Measurements from ENCODE around the gene COA7. TPM values are rescaled to one million over a fixed set of nuclear protein-coding genes. Genes with fewer than 3 reads are reported as not detected.

Gene COA7
- total RNA-seq, 4 donors from 2014 or later, result 5.7 to 14.8 (median 12.7) TPM

DNA sequence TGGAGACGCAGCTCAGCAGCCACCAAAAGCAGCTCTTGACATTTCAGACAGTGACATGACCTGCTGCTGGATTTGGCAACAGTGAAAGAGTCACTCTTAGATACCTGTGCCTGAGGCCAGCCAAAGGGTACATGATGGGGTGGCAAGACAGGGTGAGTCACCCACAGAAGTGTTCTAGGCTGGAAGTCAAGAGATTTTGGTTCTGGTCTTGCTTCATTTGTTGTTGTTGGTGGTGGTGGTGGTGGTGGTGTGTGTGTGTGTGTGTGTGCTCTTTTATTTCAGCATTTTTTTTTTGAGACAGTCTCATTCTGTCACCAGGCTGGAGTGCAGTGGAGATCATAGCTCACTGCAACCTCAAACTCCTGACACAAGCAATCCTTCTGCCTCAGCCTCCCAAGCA lies 39.4 kb downstream of the COA7 start:
- H3K27ac ChIP-seq, result no peak overlapping the region
- WGBS, result 75% methylated on average over 1 of the region's 1 CpG

DNA sequence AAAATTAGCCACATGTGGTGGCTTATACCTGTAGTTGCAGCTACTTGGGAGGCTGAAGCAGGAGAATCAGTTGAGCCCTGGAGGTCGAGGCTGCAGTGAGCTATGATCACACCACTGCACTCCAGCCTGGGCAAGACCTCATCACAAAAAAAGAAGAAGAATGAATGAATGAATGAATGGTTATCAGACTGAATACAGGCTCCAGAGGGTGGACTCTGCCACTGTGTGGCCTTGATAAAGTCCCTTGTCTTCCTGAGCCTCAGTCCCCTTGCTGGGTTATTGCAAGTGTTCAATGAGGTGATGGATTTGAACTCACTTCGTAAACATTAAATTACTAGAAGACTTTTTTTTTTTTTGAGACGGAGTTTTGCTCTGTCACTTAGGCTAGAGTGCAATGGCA lies 40.4 kb downstream of the COA7 start:
- Histone ChIP-seq H3K27me3 (no peaks in the 10 kb centered on the region), H3K4me1 (no peaks in the 10 kb centered on the region), H3K9me3 (no peaks in the 10 kb centered on the region), H3K4me3 (no peak overlapping the region), H3K36me3 (no peaks in the 10 kb centered on the region), H3K27ac (no peak overlapping the region)
- TF ChIP-seq POLR2AphosphoS5 (IDR thresholded peaks at IDR 0.05) (no peak), EP300 (IDR thresholded peaks at IDR 0.05) (no peak), POLR2A (IDR thresholded peaks at IDR 0.05) (no peak)
- TF ChIP-seq, protein P1, sequence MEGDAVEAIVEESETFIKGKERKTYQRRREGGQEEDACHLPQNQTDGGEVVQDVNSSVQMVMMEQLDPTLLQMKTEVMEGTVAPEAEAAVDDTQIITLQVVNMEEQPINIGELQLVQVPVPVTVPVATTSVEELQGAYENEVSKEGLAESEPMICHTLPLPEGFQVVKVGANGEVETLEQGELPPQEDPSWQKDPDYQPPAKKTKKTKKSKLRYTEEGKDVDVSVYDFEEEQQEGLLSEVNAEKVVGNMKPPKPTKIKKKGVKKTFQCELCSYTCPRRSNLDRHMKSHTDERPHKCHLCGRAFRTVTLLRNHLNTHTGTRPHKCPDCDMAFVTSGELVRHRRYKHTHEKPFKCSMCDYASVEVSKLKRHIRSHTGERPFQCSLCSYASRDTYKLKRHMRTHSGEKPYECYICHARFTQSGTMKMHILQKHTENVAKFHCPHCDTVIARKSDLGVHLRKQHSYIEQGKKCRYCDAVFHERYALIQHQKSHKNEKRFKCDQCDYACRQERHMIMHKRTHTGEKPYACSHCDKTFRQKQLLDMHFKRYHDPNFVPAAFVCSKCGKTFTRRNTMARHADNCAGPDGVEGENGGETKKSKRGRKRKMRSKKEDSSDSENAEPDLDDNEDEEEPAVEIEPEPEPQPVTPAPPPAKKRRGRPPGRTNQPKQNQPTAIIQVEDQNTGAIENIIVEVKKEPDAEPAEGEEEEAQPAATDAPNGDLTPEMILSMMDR (IDR thresholded peaks at IDR 0.05), result no peak
- no peak for DNase-seq (ENCODE audit: low spot score in 2 of 2)
- WGBS, result 89% methylated on average over 3 of the region's 3 CpGs

More for the DNA sequence above, 39.4 kb downstream of the COA7 start:
- TF ChIP-seq POLR2A (IDR thresholded peaks at IDR 0.05) (no peak), POLR2AphosphoS5 (IDR thresholded peaks at IDR 0.05) (no peak)
- TF ChIP-seq, protein P1 (IDR thresholded peaks at IDR 0.05), result no peak
- Histone ChIP-seq H3K36me3 (no peaks in the 10 kb centered on the region), H3K4me1 (no peaks in the 10 kb centered on the region), H3K4me3 (no peak overlapping the region), H3K27me3 (no peaks in the 10 kb centered on the region), H3K9me3 (no peaks in the 10 kb centered on the region)
- DNase-seq (ENCODE audit: low spot score in 2 of 2), result no peak

DNA sequence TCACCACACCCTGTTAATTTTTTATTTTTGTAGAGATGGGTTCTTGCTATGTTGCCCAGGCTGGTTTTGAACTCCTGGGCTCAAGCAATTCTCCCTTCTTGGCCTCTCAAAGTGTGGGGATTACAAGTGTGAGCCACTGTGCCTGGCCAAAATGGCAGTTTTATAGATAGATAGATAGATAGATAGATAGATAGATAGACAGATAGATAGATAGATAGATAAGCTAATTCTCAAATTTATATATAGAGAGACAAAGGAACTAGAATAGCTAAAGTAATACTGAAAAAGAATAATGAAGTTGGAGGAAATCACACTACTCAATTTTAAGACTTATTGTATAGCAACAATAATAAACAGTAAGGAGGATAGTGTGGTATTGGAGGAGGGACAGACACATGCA lies 44.1 kb downstream of the COA7 start:
- DNase-seq (ENCODE audit: low spot score in 2 of 2), result no peak
- H3K27ac ChIP-seq, result no peak overlapping the region
- H3K27me3 ChIP-seq, result no peaks in the 10 kb centered on the region
- H3K36me3 ChIP-seq, result no peaks in the 10 kb centered on the region
- H3K9me3 ChIP-seq, result no peaks in the 10 kb centered on the region
- H3K4me3 ChIP-seq, result no peak overlapping the region
- H3K4me1 ChIP-seq, result no peaks in the 10 kb centered on the region
- TF ChIP-seq, protein P1 (IDR thresholded peaks at IDR 0.05), result no peak
- TF ChIP-seq EP300 (IDR thresholded peaks at IDR 0.05) (no peak), POLR2AphosphoS5 (IDR thresholded peaks at IDR 0.05) (no peak), POLR2A (IDR thresholded peaks at IDR 0.05) (no peak)

DNA sequence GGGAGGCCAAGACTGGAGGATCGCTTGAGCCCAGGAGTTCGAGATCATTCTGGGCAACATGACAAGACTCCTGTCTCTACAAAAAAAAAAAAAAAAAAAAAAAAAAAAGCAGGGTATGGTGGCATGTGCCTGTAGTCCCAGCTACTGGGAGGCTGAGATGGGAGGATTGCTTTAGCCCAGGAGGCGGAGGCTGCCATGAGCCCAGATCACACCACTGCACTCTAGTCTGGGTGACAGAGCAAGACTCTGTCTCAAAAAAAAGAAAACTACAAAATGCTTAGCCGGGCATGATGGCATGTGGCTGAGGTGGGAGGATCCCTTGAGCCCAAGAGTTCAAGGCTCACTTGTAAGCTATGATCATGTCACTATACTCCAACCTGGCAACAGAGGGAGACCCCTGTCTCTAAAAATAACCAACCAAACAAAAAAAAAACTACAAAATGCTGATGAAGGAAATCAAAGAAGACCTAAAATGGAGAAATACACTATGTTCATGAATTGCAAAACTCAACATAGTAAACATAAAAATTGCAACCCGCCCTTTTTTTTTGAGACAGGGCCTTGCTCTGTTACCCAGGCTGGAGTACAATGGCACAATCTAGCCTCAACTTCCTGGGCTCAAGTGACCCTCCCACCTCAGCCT lies 44.8 kb downstream of the COA7 start:
- Histone ChIP-seq H3K27ac (no peak overlapping the region), H3K9me3 (no peaks in the 10 kb centered on the region), H3K27me3 (no peaks in the 10 kb centered on the region), H3K4me1 (no peaks in the 10 kb centered on the region), H3K36me3 (no peaks in the 10 kb centered on the region), H3K4me3 (no peak overlapping the region)
- WGBS, result 97% methylated on average over 5 of the region's 5 CpGs
- TF ChIP-seq, protein P1 (IDR thresholded peaks at IDR 0.05), result no peak
- TF ChIP-seq POLR2A (IDR thresholded peaks at IDR 0.05) (no peak), EP300 (IDR thresholded peaks at IDR 0.05) (no peak), POLR2AphosphoS5 (IDR thresholded peaks at IDR 0.05) (no peak)
- no peak for DNase-seq (ENCODE audit: low spot score in 2 of 2)

DNA sequence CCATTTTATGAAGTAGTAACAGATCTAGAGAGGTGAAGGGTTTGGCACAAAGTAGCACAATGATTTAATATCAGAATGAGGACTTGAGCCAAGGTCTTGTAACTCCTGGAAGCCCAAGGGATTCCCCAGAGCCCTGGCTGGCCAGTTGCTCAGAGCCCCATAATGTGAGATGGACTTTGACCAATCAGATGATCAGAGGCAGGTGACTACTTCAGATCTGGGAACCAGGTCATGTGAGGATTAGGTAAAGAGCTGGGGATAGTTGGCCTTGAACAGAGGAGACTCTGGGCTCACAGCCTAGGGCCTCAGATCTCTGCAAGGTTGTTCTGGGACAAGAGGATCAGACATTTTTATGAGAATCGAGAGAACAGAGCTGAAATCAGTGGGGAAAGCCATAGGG lies 46.2 kb downstream of the COA7 start:
- no peaks in the 10 kb centered on the region for H3K36me3 ChIP-seq
- no peak for DNase-seq (ENCODE audit: low spot score in 2 of 2)
- no peaks in the 10 kb centered on the region for H3K9me3 ChIP-seq
- TF ChIP-seq EP300 (IDR thresholded peaks at IDR 0.05) (no peak), POLR2AphosphoS5 (IDR thresholded peaks at IDR 0.05) (no peak), POLR2A (IDR thresholded peaks at IDR 0.05) (no peak)
- TF ChIP-seq, protein P1 (IDR thresholded peaks at IDR 0.05), result no peak
- H3K27ac ChIP-seq, result no peak overlapping the region
- no peak overlapping the region for H3K4me3 ChIP-seq
- H3K4me1 ChIP-seq, result no peaks in the 10 kb centered on the region
- no peaks in the 10 kb centered on the region for H3K27me3 ChIP-seq
- WGBS, result 84% methylated on average over 1 of the region's 1 CpG

All from suprapubic skin (tissue), 4 donors.